C1 segment of cervical spinal cord (tissue), 14 donors: ENCODE results near the gene CHST11.

Experiments
- DNase-seq, 14 donors: peaks; one replicate each; lab custom pipeline; 2025; lab: John Stamatoyannopoulos, UW

Gene CHST11

GRCh38 chr12:104695453-104696148, 238.9 kb downstream of the CHST11 start:
- DNase-seq, result peak in 1 of 14 donors; percentile 29

DNA sequence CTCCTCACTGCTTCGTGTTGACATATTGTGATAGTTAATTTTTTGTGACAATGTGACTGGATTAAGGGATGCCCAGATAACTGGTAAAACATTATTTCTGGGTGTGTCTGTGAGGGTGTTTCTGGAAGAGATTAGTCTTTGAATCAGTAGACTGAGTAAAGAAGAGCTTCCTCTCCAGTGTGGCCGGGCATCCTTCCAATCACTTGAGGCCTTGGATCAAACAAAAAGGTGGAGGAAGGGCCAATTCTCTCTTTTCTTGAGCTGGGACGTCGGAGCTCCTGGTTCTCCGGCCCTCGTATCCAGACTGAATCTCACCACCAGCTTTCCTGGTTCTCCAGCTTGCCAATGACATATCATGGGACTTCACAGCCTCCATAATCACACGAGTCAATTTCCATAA, 240.4 kb downstream of the CHST11 start:
- no peak for DNase-seq

DNA sequence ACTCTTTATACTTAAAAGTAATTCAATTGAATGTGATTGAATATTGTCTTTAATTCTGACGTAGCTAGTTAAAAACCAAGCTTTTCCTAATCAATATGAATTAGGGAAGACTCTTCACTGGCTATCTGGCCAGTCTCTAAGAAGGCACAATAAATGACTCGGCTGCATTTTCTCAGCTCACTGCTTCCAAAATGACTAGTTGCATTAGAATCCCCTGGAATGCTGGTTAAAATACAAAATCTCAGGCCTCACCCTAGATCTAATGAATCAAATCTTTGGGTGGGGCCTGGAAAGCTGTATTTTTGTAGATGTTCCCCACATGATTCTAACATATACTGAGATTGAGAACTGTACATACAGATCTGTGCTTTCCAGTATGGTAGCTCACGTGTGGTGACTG, 242.1 kb downstream of the CHST11 start:
- no peak for DNase-seq

DNA sequence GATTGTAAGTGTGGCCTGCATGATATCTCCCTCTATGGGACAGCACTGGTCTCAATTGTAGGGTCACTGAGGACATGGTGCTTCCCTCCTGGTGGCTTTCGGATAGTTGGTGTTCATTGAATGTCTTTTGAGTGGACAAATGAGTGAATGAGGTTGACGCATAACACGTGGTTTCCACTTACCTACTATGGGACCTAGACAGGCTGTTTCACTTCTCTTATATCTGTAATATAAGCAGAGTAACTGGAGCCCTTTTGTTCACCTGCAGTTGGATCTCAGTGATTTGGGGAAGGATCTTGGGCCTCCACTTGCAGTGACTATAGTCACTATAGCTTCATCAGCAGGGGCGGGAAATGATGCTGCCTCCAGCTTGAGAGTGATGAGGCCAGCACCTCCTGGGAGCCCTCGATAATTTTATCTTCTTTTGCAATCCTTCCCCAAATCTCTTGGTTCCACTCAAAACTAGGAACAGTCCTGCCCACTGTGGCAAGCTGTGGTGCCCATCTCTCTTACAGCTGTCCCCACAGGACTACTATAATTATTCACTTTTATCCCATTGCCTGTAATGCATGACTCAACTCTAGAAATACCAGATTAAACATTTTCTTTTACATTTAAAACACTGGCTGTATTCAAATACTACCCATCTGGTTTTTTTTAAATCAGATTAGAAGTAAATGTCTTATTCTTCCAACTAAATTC, 242.9 kb downstream of the CHST11 start:
- no peak for DNase-seq

DNA sequence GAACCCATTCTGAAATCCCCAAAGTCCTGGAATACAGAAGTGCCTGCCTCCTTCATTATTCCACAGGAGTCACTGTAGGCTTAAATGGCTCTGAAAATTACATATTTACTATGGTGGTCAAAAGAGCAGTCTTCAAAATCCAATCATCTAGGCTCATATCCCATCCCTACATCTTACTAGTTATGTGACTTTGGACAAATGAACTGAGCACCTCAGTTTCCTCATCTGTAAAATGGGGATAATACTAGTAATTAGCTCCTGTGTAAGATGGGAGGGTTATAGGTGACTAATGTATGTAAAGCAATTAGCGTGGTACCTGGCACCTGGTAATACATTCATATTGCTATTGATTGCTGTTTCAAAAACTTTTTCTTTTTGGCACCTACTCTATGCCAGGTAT, 243.6 kb downstream of the CHST11 start:
- DNase-seq, result no peak

GRCh38 chr12:104701301-104701700, 244.6 kb downstream of the CHST11 start:
- DNase-seq, result no peak

DNA sequence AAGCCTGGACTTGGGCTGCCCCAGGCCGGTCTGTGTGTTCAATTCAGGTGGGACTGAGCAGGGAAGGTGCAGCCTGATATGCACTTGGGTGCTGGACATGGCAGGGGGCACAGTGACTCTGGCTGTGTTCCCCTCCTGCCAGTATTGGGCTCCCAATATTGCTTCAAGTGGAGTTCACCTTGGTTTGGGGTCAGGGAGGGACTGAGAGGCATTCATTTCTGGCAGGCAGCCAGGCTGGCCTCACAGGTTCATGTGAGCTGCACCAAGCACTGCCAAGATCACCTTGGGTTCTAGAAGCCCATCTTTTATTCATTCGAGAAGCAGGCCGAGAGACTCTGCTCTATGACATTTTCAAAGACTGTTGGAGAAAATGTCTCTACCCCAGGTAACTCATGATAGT, 245.0 kb downstream of the CHST11 start:
- DNase-seq, result no peak

DNA sequence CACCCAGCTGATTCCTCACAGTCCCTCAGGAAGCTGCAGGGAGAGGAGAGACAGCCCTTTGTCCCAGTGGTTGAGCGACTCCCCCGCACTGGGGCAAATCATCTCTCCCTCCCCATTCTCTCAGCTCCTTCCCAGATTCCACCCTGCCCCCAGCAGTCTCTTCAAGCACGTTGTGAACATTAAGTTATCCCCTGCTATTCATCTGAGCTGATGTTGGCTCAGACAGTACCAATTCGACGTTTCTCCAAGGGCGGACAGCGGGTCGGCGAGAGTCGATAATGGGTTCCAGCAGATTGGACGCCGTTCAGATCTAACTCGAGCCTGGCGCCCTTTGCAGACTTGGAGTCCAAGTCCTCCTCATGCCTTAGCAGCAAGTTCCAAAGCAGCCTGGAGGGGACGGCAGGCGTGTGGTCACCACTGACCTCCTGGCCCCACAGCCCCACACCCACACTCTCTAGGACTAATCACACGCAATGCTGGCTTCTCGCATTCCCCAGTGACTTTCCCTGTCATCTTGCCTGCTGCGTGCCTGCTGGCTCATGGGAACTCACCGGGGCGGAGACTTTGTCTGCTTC, 245.9 kb downstream of the CHST11 start:
- no peak for DNase-seq

- no peak for DNase-seq
Measured at GRCh38 chr12:104703372-104703771, 246.6 kb downstream of the CHST11 start.

DNA sequence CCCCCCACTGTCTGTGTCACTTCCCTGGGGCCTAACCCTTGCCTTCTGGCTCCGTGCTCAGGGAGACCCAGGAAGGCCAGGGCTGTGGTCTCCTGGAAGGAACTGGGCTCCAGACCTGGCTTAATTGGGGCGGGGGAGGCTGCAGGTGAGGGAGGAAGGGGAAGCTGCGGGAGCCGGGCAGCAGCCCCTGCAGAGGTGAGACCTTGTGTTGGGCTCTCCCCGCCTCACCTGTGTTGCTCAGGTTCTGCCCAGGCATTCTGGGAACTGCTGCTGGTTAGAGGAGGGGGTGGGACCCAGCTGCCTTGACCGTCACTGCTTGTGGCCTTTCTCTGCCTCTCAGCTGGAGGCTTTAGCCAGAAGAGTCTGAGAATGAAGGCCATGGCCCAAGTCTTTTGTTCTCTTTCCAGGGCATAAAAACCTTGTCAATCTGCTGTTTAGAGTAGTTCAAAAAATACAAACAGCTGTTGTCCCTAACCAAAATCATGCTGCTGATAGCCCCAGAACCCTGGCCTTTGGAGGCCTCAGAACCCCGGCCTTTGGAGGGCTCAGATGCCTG, 247.6 kb downstream of the CHST11 start:
- DNase-seq, result no peak

DNA sequence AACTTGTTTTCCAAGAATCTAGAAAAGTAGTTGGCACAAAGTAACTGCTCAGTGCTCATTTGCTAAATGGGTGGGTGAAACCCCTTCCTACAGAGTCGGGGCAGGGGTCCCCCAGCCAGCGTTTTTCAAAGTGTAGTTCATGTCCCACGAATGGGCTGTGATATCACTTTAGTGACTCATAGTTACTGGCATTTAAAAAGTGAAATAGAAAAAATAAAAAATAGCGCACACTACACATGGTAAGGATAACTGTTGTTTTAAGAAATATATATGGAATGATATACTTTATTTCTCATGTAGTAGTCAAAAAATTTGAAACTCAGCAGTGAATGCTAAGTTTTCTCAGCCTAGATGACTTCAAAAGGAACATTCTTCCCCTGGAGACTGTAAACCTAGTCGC, 250.4 kb downstream of the CHST11 start:
- DNase-seq, result no peak

DNA sequence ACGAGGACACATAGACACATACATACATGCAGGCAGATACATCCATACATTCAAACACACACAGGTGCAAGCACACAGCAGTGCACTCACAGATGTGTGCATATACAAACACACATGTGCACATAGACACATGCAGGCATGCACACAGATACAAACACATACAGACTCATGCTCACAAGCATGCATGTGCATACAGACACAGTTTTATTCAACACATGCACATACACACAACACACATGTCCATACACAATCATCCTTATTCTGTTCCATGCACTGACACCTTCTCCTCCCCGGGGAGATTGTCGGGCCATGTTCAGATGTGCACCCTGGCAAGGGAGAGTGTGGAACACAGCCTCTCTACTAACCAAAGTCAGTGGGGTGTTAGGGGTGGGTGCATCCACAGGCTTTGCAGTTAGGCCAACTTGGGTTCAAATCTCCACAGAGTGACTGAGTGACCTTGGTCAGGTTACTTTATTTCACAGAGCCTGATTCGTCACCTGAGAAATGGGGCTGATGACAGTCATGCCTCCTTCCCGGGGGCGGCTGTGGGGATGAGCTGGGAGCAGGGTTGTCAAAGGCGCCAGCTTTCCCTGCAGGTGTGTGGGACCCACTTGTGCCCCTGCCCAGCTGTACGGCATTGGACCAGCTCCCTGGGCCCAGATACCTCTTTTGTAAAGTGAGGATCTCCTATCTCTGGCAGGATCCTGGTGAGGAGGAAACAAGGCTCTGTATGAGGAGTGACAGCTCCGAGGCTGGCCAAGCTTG, 251.2 kb downstream of the CHST11 start:
- DNase-seq, result no peak

DNA sequence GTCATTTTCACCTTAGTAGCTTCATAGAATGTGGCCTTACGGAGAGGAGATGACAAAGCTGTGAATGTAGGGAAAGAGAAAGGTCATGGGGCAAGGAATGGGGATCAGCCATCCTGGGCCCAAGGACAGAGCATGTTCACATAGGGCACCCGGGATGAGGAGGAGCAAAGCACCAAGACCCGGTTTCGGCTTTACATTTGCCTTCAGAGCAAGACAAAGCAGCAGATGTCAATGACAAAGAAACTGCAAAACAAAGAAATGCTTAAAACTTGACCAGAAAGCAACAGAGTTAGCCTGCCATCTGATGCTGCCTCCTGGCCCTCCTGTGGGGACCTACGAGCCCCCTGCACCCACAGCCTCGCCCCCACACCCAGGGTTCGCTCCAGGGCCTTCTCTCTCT, 252.1 kb downstream of the CHST11 start:
- DNase-seq, result no peak

DNA sequence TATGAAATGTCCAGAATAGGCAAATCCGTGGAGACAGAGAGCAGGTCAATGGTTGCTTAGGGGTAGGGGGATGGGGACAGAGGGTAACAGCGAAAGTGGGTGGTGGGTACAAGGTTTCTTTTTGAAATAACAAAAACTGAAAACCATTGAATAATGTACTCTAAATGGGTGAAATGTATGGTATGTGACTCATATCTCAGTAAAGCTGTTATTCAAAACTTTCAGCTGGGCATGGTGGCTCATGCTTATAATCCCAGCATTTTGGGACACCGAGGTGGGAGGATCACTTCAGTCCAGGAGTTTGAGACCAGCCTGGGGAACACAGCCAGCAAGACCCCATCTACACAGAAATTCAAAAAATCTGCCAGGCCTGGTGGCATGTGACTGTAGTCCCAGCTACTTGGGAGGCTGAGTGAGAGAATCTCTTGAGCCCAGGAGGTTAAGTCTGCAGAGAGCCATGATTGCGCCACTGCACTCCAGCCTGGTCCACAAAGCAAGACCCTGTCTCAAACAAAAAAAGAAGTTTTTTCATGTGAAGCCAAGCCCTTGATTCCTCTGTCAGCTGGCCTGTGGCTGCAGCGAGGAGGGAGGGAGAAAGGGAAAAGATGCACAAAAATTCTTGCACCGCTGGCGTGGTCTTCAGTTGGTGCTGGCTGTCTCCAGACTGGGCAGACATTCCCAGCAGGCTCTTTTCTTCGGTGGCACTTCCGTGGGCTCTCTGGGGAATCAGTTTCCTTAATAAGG, 253.1 kb downstream of the CHST11 start:
- peak in 1 of 14 donors; percentile 17 for DNase-seq

GRCh38 chr12:104710940-104711689, 254.4 kb downstream of the CHST11 start:
- DNase-seq, result peak in 1 of 14 donors; percentile 19

GRCh38 chr12:104712477-104712876, 255.7 kb downstream of the CHST11 start:
- DNase-seq, result no peak

DNA sequence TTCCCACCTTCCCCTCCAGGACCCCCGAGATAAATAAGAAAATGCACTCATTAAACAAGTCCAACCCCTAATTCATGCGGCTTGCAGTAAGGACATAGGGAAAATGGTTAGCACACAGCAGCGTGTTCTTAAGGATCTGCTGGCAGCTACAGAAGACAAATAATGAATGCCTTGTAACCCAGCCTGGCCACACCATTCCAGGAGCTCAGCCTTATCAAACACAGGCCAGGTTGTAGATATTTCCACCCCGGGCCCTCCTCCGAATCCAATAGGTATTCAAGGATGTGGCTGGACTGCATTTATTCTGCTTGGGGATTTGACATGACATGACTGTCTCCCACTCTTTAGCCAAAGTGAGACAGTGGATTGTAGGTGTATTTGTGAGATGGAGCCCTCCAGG, 256.2 kb downstream of the CHST11 start:
- DNase-seq, result no peak

DNA sequence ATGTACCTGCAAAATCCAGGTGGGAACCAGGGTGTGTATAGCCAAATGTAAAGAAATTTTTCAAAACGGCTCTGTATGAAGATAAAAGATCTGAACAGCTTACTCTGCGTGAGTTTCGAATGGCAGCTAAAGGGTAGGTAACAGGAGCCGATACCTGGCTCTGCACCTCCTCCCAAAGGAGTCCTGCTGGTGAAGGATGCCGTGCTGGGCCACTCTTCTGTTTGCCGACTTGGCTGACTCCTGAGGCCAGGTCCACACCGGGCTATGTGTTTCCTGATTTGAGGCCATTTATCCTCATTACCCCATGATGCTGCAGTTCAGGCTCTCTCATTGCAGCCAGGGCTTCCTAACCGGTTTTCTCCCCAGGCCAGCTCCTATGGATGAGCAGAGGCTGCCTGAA, 256.7 kb downstream of the CHST11 start:
- no peak for DNase-seq

DNA sequence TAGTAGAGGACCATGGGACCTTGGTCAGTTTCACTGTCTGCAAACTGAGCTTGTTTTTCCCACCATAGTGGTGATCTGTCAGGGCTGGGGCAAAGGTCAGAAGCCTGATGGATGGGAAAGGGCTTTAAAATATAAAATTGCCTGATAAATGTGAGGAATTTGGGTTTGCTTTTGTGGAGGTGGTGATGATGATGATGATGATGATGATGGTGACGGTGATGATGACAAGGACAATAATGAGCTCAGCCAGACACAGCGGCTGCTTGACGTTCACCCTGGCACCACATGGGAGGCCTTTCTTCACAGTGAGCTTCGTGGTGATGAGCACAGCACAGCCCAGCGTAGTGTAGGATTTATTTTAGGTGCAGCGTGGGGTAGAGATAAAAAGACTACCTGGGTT, 257.6 kb downstream of the CHST11 start:
- DNase-seq, result no peak

DNA sequence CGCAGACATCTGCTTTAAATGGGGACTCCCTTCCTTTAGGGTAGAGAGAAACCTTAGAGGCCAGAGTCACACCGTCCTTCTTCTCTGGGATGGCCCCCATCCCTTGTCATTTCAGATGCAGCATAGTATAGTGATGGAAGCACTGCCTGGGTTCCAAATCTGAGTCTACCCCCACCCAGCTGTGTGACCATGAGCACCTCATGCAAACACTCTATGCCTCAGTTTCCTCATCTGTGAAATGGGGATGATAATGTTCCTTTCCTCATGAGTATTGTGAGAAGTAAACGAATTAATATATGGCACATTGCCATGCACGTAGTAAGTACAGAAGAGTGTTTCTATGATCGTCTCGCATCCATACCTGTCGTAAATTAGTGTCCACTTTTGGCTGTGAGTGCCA, 259.4 kb downstream of the CHST11 start:
- no peak for DNase-seq
